GM23338 (cell line): ENCODE data around the gene CCDC191.

Source experiments
- CREB1 ChIP-seq: fragments of 250-450 bp; sonication (Bioruptor Pico); IDR thresholded peaks from 2 replicates; pipeline ENCODE4 v1.5.0; 2020; ENCODE audit warnings: low read depth, mild to moderate bottlenecking, moderate library complexity
- CTCF ChIP-seq, 2 experiments: fragments of 200-600 bp in 1 of 2; sonication (generic) in 1 of 2; conservative IDR thresholded peaks; 2 replicates each; pipeline versions ENCODE4 v1.5.1 to v1.6.1; 2016 to 2017; ENCODE audit warnings: antibody characterized with exemption in 2 of 2, low read depth in 2 of 2, mild to moderate bottlenecking in 2 of 2, moderate library complexity in 1 of 2
- EZH2 ChIP-seq: fragments of 200-600 bp; sonication (generic); IDR thresholded peaks from one replicate; pipeline ENCODE4 v1.8.0; 2017; ENCODE audit warnings: antibody characterized with exemption, mild to moderate bottlenecking, low read depth; ENCODE audit not compliant: unreplicated experiment
- EZH2phosphoT487 ChIP-seq: fragments of 200-600 bp; sonication (generic); IDR thresholded peaks from one replicate; pipeline ENCODE4 v1.8.1; 2018; ENCODE audit warnings: antibody characterized with exemption; ENCODE audit not compliant: unreplicated experiment
- JUNB ChIP-seq: IDR thresholded peaks from one replicate; pipeline ENCODE4 v1.6.1; 2016; ENCODE audit warnings: antibody characterized with exemption; ENCODE audit not compliant: unreplicated experiment
- NANOG ChIP-seq: IDR thresholded peaks from 2 replicates; pipeline ENCODE4 v1.6.1; 2016; ENCODE audit warnings: antibody characterized with exemption, borderline replicate concordance
- POLR2AphosphoS5 ChIP-seq: IDR thresholded peaks from 2 replicates; pipeline ENCODE4 v1.6.1; 2016; ENCODE audit warnings: antibody characterized with exemption, low read depth
- STAT1 ChIP-seq: IDR thresholded peaks from one replicate; pipeline ENCODE4 v1.6.1; 2016; ENCODE audit warnings: antibody characterized with exemption; ENCODE audit not compliant: unreplicated experiment
- ZNF331 ChIP-seq: fragments of 250-450 bp; sonication (Bioruptor Pico); IDR thresholded peaks from 2 replicates; pipeline ENCODE4 v1.5.0; 2020; ENCODE audit warnings: low read depth, mild to moderate bottlenecking, moderate library complexity
- TF ChIP-seq, protein P1 (sequence below): IDR thresholded peaks from one replicate; pipeline ENCODE4 v1.6.1; 2018; ENCODE audit warnings: antibody characterized with exemption; ENCODE audit not compliant: unreplicated experiment

GRCh38 chr3:113963879-113964278 is 92.4 kb downstream of the CCDC191 start:
- TF ChIP-seq, protein P1, sequence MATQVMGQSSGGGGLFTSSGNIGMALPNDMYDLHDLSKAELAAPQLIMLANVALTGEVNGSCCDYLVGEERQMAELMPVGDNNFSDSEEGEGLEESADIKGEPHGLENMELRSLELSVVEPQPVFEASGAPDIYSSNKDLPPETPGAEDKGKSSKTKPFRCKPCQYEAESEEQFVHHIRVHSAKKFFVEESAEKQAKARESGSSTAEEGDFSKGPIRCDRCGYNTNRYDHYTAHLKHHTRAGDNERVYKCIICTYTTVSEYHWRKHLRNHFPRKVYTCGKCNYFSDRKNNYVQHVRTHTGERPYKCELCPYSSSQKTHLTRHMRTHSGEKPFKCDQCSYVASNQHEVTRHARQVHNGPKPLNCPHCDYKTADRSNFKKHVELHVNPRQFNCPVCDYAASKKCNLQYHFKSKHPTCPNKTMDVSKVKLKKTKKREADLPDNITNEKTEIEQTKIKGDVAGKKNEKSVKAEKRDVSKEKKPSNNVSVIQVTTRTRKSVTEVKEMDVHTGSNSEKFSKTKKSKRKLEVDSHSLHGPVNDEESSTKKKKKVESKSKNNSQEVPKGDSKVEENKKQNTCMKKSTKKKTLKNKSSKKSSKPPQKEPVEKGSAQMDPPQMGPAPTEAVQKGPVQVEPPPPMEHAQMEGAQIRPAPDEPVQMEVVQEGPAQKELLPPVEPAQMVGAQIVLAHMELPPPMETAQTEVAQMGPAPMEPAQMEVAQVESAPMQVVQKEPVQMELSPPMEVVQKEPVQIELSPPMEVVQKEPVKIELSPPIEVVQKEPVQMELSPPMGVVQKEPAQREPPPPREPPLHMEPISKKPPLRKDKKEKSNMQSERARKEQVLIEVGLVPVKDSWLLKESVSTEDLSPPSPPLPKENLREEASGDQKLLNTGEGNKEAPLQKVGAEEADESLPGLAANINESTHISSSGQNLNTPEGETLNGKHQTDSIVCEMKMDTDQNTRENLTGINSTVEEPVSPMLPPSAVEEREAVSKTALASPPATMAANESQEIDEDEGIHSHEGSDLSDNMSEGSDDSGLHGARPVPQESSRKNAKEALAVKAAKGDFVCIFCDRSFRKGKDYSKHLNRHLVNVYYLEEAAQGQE: no peak
- TF ChIP-seq CTCF (conservative IDR thresholded peaks at IDR 0.05; ENCODE audit: low read depth in 2 of 2) (no peak), POLR2AphosphoS5 (no peak), ZNF331 (CRISPR knock-in tag) (no peak), EZH2 (no peak), STAT1 (no peak), NANOG (no peak), CREB1 (CRISPR knock-in tag) (no peak), JUNB (no peak), EZH2phosphoT487 (no peak)
